CD4-positive, alpha-beta T cell treated with Interferon gamma for 1 hour (primary cell): Measurements from ENCODE around the gene LIF.
A peak's percentile ranks its signal among the peaks of the same experiment; 100 is the strongest.

Source experiments
- DNase-seq: peaks from one replicate; pipeline ENCODE4 v3.0.0-alpha.2; 2020

The LIF gene

DNA sequence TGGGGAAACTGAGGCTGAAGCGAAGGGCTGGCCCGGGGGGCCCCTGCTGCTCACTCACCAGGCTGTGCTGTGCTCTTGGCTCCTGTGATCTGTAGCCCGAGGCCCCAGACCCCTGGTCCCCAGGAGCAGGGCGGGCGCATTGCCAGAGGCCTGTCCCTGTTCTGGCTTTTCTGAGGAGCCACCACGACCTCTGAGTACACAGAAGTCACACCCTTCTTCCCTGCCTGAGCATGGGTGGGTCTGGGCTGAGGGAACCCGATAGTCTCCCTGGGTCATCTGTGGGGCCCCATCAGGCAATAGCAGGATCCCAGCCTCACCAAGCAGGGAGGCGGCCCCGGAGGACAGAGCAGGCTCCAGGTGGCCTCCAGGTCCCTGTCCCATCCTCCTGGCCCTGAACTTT lies 37.6 kb upstream of the LIF start:
- DNase-seq = no peak

GRCh38 chr22:30283342-30283741 lies 36.8 kb upstream of the LIF start:
- DNase-seq = no peak

GRCh38 chr22:30282616-30283046 lies 36.1 kb upstream of the LIF start:
- no peak for DNase-seq

GRCh38 chr22:30280505-30280904 lies 33.9 kb upstream of the LIF start:
- no peak for DNase-seq

GRCh38 chr22:30279932-30280331 lies 33.4 kb upstream of the LIF start:
- DNase-seq = no peak

GRCh38 chr22:30279046-30279788 lies 32.7 kb upstream of the LIF start:
- DNase-seq = peak; percentile 48

DNA sequence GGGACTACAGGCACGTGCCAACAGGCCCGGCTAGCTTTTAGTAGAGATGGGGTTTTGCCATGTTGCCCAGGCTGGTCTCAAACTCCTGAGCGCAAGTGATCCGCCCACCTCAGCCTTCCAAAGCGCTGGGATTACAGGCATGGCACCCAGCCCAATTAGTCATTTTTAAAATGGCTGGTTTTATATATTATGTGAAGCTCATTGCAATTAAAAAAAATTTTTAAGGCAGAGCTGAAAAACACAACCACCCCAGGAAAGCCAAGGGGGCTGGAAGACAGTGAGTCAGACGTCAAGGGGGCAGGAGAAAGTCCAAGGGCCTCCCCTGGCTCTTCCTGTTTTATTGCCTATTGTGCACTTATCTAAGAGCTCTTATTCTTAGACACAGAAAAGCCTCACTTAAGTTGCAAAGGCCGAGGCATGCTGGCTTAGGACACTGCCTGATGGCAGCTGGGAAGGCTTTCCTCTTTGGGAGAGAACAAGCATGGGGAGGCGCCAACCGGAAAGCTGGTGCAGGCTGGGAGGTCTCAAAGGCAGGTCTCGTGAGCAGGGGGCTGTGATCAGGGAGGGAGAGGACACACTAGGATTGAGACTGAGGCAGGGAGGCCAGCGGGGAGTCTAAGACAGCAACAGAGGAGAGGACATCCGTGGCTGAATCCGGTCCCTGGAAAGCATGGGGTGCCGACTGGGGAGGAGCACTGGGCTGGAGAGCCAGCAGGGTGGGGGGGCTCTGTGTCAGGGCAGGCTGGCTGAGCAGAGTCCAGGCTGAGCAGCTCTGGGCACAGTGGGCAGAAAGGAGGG lies 31.2 kb upstream of the LIF start:
- DNase-seq = no peak

GRCh38 chr22:30276039-30276438 lies 29.5 kb upstream of the LIF start:
- DNase-seq = no peak

DNA sequence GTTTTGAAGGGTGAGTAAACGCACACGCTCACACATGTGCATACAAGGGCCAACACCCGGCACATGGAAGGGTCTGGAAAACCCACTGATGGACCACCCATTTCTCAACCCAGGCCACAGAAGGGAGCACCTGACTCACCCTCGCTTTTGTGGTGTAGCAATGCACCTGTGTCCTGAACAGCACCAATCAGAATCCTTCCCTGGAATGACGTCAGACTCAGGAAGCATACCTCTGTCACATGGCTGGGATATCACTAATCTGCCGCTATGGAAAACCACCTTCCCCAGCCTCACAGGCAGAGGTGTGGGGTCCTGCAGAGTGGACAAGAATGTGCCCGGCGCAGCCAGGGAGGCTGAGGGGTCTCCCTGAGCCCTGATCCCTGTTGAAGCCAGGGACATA lies 29.1 kb upstream of the LIF start:
- peak; percentile 36 for DNase-seq

- no peak for DNase-seq
Measured at GRCh38 chr22:30274437-30274812, 27.9 kb upstream of the LIF start.

- no peak for DNase-seq
Measured at GRCh38 chr22:30273711-30274436, 27.3 kb upstream of the LIF start.

GRCh38 chr22:30272781-30273601 lies 26.4 kb upstream of the LIF start:
- peak; percentile 47 for DNase-seq

DNA sequence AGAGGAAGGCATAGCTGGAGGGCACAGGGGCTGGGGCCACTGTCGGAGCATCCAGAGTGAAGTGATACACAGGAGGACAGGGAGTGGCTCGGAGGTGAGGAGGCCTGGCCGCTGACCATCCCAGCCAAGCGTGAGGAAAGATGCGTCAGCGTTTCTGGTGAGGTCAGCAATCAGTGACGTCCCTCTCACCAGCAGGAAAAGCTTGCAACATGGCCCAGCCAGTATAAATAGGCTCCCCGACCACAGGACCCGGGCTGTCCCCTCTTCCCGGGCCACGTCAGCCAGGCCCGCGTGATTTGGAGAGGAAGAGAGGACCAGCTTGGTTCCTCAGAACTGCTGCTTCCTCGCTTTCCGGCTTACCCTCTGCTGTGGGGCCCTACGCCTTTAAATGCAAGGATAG lies 24.3 kb upstream of the LIF start:
- peak; percentile 87 for DNase-seq

DNA sequence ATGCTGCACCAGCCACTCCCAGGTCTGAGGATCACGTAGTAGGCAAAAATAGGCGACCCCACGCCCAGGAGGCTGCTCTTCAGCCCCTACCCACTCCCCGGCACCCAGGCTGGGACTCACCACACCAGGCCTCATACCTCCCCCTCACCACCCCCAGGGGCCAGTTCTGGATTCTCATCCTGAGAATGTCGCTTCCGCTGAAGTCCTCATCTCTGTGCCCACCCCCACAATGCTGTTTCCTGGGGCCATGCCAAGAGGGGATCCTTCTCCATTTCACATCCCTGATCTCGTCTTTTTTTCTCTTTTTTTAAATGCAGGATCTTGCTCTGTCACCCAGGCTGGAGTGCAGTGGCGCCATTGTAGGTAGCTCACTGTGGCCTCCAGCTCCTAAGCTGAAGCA lies 21.8 kb upstream of the LIF start:
- DNase-seq = no peak

- DNase-seq = peak; percentile 56
Measured at GRCh38 chr22:30267382-30268302, 21.1 kb upstream of the LIF start.

DNA sequence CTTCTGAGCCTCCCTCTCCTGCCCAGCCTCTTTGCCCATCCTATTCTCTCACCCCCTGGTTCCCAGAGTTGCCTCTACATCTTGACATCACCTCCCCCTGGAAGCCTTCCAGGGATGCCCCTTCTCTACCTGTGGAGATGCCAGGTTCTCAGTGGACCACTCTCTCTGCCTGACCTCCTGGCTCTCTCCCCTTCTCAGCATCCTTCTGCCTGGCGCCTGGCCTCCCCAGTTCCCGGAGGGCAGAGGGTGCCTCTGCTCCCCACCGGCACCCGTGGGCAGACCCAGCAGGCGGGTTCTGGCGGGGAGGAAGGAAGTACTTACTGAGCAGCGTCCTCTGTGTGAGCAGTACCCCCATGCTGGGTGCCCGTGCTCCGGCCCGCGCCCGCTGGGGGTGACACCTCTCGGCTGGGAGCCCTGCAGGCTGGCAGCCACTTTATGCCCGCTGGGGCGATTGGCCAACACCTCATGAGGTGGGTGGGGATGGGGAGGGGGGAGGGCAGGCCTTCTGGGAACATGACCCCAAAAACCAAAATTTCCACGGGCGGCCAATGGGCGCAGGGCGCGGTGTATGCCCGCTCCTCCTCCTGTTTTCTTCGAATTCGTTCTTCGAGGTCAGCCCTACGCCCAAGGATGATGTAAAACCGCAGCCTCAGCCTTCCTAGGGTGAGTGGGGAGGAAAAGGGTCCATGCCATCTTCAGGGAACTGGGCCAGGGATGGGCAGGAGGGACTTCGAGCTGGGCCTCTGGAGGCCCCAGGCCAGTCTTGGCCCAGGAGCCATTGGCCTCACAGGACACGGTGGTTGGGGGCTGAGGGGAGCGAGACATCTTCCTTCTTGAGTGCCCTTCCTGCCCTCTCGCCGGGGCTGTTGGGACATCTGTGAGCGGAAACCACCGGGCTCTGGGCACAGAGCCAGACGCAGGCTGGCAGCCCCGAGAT lies 20.2 kb upstream of the LIF start, which contains the start of gene OSM:
OSM (minus strand) TSS at position 407 of the 937 bp plus-strand sequence; CDS start at position 355, 52 bp downstream.
- peak; percentile 83 for DNase-seq

DNA sequence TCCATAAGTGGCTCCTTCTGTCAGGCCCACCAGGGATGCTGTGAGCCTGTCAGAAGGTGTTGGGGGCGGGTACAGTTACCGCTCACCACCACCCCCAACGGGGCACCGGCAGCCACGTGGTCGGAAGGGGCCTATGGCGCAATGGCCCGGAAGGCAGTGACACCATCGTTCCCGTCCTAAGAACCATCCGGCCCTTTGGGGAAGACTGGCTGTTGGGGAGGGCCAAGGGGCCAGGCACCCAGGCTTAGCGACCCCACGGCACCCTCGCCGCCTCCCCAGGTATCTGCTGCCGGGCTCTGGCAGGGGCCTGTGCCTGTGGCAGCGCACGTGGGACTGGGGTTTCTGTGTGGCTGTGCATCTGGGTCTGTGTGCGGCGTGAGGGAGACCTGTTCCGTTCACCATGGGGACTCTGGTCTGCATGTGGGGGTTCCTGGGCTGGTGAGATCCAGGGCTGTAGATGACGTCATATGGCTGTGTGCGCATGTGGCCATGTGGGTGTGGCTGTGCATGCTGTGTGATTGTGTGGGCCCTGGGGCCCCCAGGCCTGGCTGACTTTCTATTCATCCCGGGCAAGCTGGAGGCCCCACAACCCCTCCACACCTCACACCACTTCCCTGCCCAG lies 19.4 kb upstream of the LIF start:
- peak; percentile 89 for DNase-seq

DNA sequence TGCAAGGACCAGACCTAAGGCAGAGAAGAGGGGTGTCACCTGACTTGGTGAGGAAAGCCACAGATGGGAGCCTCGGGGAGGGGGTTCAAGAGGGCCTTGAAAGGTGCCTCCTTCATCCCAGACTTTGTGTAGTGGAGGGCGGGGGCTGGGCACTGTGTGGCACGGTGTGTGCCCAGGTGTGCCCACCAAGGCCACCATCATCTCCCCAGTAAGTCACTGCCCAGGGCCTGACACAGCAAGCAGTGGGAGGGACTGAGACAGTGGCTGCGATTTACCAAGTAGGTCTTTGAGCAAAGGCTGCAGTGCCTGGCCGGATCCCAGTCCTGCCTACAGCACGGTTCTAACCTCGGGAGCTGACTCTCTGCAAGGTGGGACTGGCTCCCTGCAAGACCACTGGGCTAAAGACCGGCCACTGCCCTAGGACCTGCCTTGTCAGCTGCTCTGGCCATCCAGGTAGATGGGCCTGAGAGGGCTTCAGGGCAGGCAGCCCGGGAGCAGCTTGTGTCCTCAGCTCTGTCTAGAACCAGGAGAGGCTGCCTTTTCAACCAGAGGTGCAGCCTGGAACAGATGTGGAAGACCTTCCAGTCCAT lies 18.7 kb upstream of the LIF start:
- no peak for DNase-seq

DNA sequence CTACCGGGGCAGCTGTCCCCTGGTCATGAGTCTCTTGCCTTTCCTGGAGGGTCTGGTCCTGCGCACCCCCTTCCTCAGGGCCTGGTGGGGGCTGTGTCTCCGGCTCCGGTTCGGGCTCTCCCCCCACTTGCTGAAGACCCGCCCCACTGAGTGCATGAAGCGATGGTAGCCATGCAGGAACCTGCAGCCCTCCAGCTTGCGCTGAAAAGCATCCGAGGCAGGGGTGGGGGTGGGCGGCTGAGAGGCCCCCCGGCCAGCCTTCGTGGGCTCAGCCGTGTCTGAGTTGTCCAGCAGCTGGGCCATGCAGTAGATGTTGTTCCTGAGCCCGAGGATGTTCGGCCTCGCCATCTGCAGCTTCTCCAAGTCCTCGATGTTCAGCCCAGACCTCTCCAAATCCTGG lies 17.3 kb upstream of the LIF start:
- DNase-seq = no peak
